OCI-LY1 (cell line): ENCODE results near the gene COMMD4.

Experiments used
- CTCF ChIP-seq: fragments of 200-600 bp; sonication (generic), shearing (Covaris generic); IDR thresholded peaks from 2 replicates; pipeline ENCODE4 v1.5.1; 2017; ENCODE audit warnings: mild to moderate bottlenecking, antibody characterized with exemption, low read length, moderate library complexity, mixed read lengths
- EZH2 ChIP-seq: fragments of 200-600 bp; sonication (generic), shearing (Covaris generic); IDR thresholded peaks from 2 replicates; pipeline ENCODE4 v1.8.0; 2017; ENCODE audit warnings: borderline replicate concordance, mixed run types, mild to moderate bottlenecking, antibody characterized with exemption, low read length, moderate library complexity, mixed read lengths

- no peak for TF ChIP-seq CTCF
- no peak for TF ChIP-seq EZH2
These were observed 30.3 kb downstream of the COMMD4 start for GRCh38 chr15:75366163-75366562.
